ENCODE measurements around the gene BRF1.
"Not testable (repeated sequence)": the region's sequence is repeated elsewhere in the genome, so short reads cannot be mapped to it uniquely, and the experiment has no call there.

The BRF1 gene

GRCh38 chr14:105332350-105332874 is 31.6 kb upstream of the BRF1 start:
- DNase-seq = no peak

GRCh38 chr14:105331575-105332349 is 31.0 kb upstream of the BRF1 start:
- DNase-seq = no peak

- DNase-seq = no peak
Measured at GRCh38 chr14:105330491-105330895, 29.7 kb upstream of the BRF1 start.

GRCh38 chr14:105329411-105330150 is 28.8 kb upstream of the BRF1 start:
- DNase-seq = no peak

- DNase-seq = no peak
Measured at GRCh38 chr14:105328678-105329390, 28.0 kb upstream of the BRF1 start.

- no peak for DNase-seq
Measured at GRCh38 chr14:105328070-105328677, 27.4 kb upstream of the BRF1 start.

GRCh38 chr14:105327695-105328045 is 26.9 kb upstream of the BRF1 start:
- not testable (repeated sequence) for DNase-seq

GRCh38 chr14:105326891-105327694 is 26.3 kb upstream of the BRF1 start:
- DNase-seq = no peak

GRCh38 chr14:105326568-105326867 is 25.7 kb upstream of the BRF1 start:
- no peak for DNase-seq

GRCh38 chr14:105325716-105326567 is 25.1 kb upstream of the BRF1 start:
- DNase-seq = no peak

- no peak for DNase-seq
Measured at GRCh38 chr14:105325303-105325702, 24.5 kb upstream of the BRF1 start.

- no peak for DNase-seq
Measured at GRCh38 chr14:105324871-105325270, 24.1 kb upstream of the BRF1 start.

GRCh38 chr14:105324080-105324778 is 23.4 kb upstream of the BRF1 start:
- DNase-seq = no peak

GRCh38 chr14:105323663-105324062 is 22.9 kb upstream of the BRF1 start:
- no peak for DNase-seq

- no peak for DNase-seq
Measured at GRCh38 chr14:105322791-105323556, 22.2 kb upstream of the BRF1 start.

- DNase-seq = no peak
Measured at GRCh38 chr14:105317546-105317945, 16.7 kb upstream of the BRF1 start.

- no peak for DNase-seq
Measured at GRCh38 chr14:105316968-105317510, 16.2 kb upstream of the BRF1 start.

GRCh38 chr14:105316577-105316941 is 15.8 kb upstream of the BRF1 start:
- DNase-seq = no peak

GRCh38 chr14:105315941-105316576 is 15.3 kb upstream of the BRF1 start:
- no peak for DNase-seq

Data from activated CD4-positive, alpha-beta T cell treated with anti-CD3 and anti-CD28 coated beads, Interleukin-2, amount 50 U/mL, for 4 hours (primary cell).